B cell (primary cell): ENCODE measurements around the gene FAM76A. TPM values are rescaled to one million over a fixed set of nuclear protein-coding genes. Genes with fewer than 3 reads are reported as not detected.

Experiments
- ATAC-seq: fragments of 200-7000 bp; cut with Tn5 transposase; one replicate; pipeline ENCODE4 v1.10.0; 2021; ENCODE audit warnings: low read depth, mild to moderate bottlenecking, moderate number of reproducible peaks, moderate library complexity
- CTCF ChIA-PET: fragments of 350-600 bp; sonication (Branson Sonifier 250); formaldehyde crosslinking; loops from one replicate; lab custom pipeline; 2021; ENCODE audit warnings: antibody characterized with exemption, inconsistent platforms; lab: Charles Lee
- POLR2A ChIA-PET: fragments of 350-600 bp; sonication (Branson Sonifier 250); formaldehyde crosslinking; loops from one replicate; lab custom pipeline; 2021; ENCODE audit warnings: antibody characterized with exemption; lab: Charles Lee
- DNase-seq: peaks from one replicate; pipeline ENCODE4 v3.0.0; 2013
- H2AFZ ChIP-seq: 2 replicates; pipeline ENCODE4 v1.6.1; 2012; ENCODE audit warnings: mild to moderate bottlenecking, low read depth, low read length; ENCODE audit not compliant: insufficient read depth, poor library complexity, severe bottlenecking
- H3K27ac ChIP-seq, 2 donors: 1 replicate in 1 of 2; 2 replicates in 1 of 2; pipeline ENCODE4 v1.5.1; 2012 to 2013; ENCODE audit warnings: low read length in 2 of 2, mild to moderate bottlenecking in 2 of 2, moderate library complexity in 1 of 2
- H3K27me3 ChIP-seq, 4 experiments: fragments of 200-600 bp in 1 of 4; sonication (generic) in 1 of 4; replicated peaks in 1 of 4; 1 replicate in 2 of 4; 2 replicates in 2 of 4; pipeline versions ENCODE4 v1.6.1 to v1.7.0; 2013 to 2016; ENCODE audit warnings: low read length in 3 of 4, mild to moderate bottlenecking in 2 of 4, mixed read lengths in 1 of 4, moderate library complexity in 1 of 4; ENCODE audit not compliant: insufficient read depth in 4 of 4, control insufficient read depth in 3 of 4; ENCODE audit errors: control extremely low read depth in 1 of 4
- H3K36me3 ChIP-seq, 2 experiments: replicated peaks in 1 of 2; 1 replicate in 1 of 2; 2 replicates in 1 of 2; pipeline versions ENCODE4 v1.6.1 to v1.7.1; 2013; ENCODE audit warnings: low read length in 1 of 2; ENCODE audit not compliant: insufficient read depth in 2 of 2, control insufficient read depth in 1 of 2; ENCODE audit errors: control extremely low read depth in 1 of 2, extremely low read depth in 1 of 2
- H3K4me1 ChIP-seq, 2 donors: fragments of 200-600 bp in 1 of 2; sonication (generic) in 1 of 2; 1 replicate in 1 of 2; 2 replicates in 1 of 2; pipeline versions ENCODE4 v1.5.1 to v1.6.1; 2013 to 2017; ENCODE audit warnings: low read length in 2 of 2; ENCODE audit not compliant: control insufficient read depth in 2 of 2, insufficient read depth in 2 of 2
- H3K4me2 ChIP-seq: replicated peaks from 2 replicates; pipeline ENCODE3; 2012; ENCODE audit warnings: mild to moderate bottlenecking, low read depth, low read length; ENCODE audit not compliant: poor library complexity, severe bottlenecking
- H3K4me3 ChIP-seq, 5 experiments: fragments of 200-600 bp in 1 of 5; sonication (generic) in 1 of 5; 1 replicate in 3 of 5; 2 replicates in 2 of 5; pipeline versions ENCODE4 v1.5.1 to v1.7.0; 2011 to 2016; ENCODE audit warnings: low read length in 4 of 5, mild to moderate bottlenecking in 4 of 5, low read depth in 2 of 5, control low read depth in 1 of 5, moderate library complexity in 1 of 5; ENCODE audit not compliant: insufficient read depth in 1 of 5; ENCODE audit errors: control extremely low read depth in 1 of 5, extremely low read depth in 1 of 5
- H3K79me2 ChIP-seq: fragments of 200-600 bp; sonication (generic); one replicate; pipeline ENCODE4 v1.6.0; 2016; ENCODE audit warnings: low read length; ENCODE audit not compliant: control insufficient read depth, insufficient read depth
- H3K9ac ChIP-seq: fragments of 200-600 bp; sonication (generic); 2 replicates; pipeline ENCODE4 v1.6.1; 2017; ENCODE audit warnings: mild to moderate bottlenecking, low read length, moderate library complexity
- H3K9me3 ChIP-seq, 3 donors: one replicate each; pipeline versions ENCODE4 v1.6.1 to v1.7.1; 2013; ENCODE audit warnings: low read length in 2 of 3; ENCODE audit not compliant: control insufficient read depth in 2 of 3, insufficient read depth in 1 of 3; ENCODE audit errors: control extremely low read depth in 1 of 3
- H4K20me1 ChIP-seq: 2 replicates; pipeline ENCODE4 v1.6.0; 2012; ENCODE audit warnings: mild to moderate bottlenecking, low read length; ENCODE audit not compliant: insufficient read depth, control insufficient read depth, poor library complexity, severe bottlenecking
- H3K27ac Mint-ChIP-seq: one replicate; pipeline ENCODE4 v1.8.0; 2021; ENCODE audit warnings: mixed read lengths
- H3K27me3 Mint-ChIP-seq: one replicate; pipeline ENCODE4 v1.8.0; 2021; ENCODE audit warnings: mixed read lengths
- H3K4me1 Mint-ChIP-seq: one replicate; pipeline ENCODE4 v1.8.0; 2021; ENCODE audit warnings: mixed read lengths
- H3K4me3 Mint-ChIP-seq: one replicate; pipeline ENCODE4 v1.8.0; 2021; ENCODE audit warnings: mixed read lengths
- H3K9me3 Mint-ChIP-seq: one replicate; pipeline ENCODE4 v1.8.0; 2022; ENCODE audit warnings: mixed read lengths; ENCODE audit not compliant: insufficient read depth
- CTCF ChIP-seq: fragments of 200-600 bp; IDR thresholded peaks from one replicate; pipeline ENCODE4 v1.8.0; 2022; ENCODE audit warnings: antibody characterized with exemption, mild to moderate bottlenecking
- EZH2 ChIP-seq: IDR thresholded peaks from 2 replicates; pipeline ENCODE4 v1.6.1; 2012; ENCODE audit warnings: borderline replicate concordance, low read depth, mild to moderate bottlenecking, moderate library complexity, low read length; ENCODE audit not compliant: insufficient read depth, poor library complexity, severe bottlenecking
- WGBS: methylation state at CpG from one replicate; pipeline ENCODE4 v1.1.5; 2013; ENCODE audit warnings: missing lambda C conversion rate; ENCODE audit not compliant: insufficient coverage; 5-methylcytosine and 5-hydroxymethylcytosine counted together
- intact Hi-C: fragments of 100-400 bp; cut with micrococcal nuclease; formaldehyde crosslinking; loops from one replicate; pipeline ENCODE4 v1.10.0; 2022
- polyA plus RNA-seq: library from polyadenylated mRNA; depleted of rRNA; stranded (reverse); fragments of >200 nt; gene quantifications from 2 replicates; pipeline ENCODE4 v1.2.3, GENCODE V29; 2012
- total RNA-seq, 2 donors: library from RNA; stranded (reverse); fragments of 120-200 nt in 1 of 2; gene quantifications; 1 replicate in 1 of 2; 2 replicates in 1 of 2; pipeline versions ENCODE4 v1.2.3 to v1.2.4, GENCODE V29; 2013 to 2022

FAM76A gene
- total and polyA plus RNA-seq, 2 donors (not counting 1 experiment from before 2014, with no cell fraction given), result 11.7 to 25.0 TPM

GRCh38 chr1:27741121-27741520, 15.4 kb downstream of the FAM76A start:
- no peak overlapping the region for H3K4me3 ChIP-seq
- peaks cover 1 to 36% of the 10 kb centered on the region in 2 experiments for H3K36me3 ChIP-seq
- WGBS, result 100% methylated on average over 3 of the region's 6 CpGs

GRCh38 chr1:27744556-27744955, 18.8 kb downstream of the FAM76A start:
- Histone ChIP-seq H3K9me3 (no peaks in the 10 kb centered on the region), H3K4me2 (no peak overlapping the region), H3K4me3 (no peak overlapping the region), H3K27me3 (no peaks in the 10 kb centered on the region), H3K27ac (no peak overlapping the region), H3K36me3 (peaks cover 2 to 44% of the 10 kb centered on the region in 2 experiments), H4K20me1 (no peaks in the 10 kb centered on the region), H2AFZ (no peak overlapping the region), H3K79me2 (no peaks in the 10 kb centered on the region), H3K4me1 (no peaks in the 10 kb centered on the region), H3K9ac (no peak overlapping the region)
- intact Hi-C loops, result no loop called here
- Mint-ChIP-seq H3K27me3 (no peaks in the 10 kb centered on the region), H3K4me1 (no peaks in the 10 kb centered on the region), H3K9me3 (no peaks in the 10 kb centered on the region), H3K4me3 (no peak overlapping the region), H3K27ac (no peak overlapping the region)
- ChIA-PET CTCF (no interaction called here), POLR2A (interaction anchor here (1.0 kb wide), 1 partner anchor 19 kb away, joined by 3 read pairs; the partner anchor contains the start of gene FAM76A)
- WGBS, result no CpG with 5 or more reads among the region's 5 CpGs
- TF ChIP-seq EZH2 (no peak), CTCF (no peak)
- DNase-seq (no peak), ATAC-seq (no peak)

More at GRCh38 chr1:27741121-27741520, 15.4 kb downstream of the FAM76A start:
- TF ChIP-seq EZH2, result no peak
- no peak overlapping the region for H3K27ac ChIP-seq
- no peak overlapping the region for H3K9ac ChIP-seq
- Mint-ChIP-seq H3K27me3 (no peaks in the 10 kb centered on the region), H3K9me3 (no peaks in the 10 kb centered on the region), H3K4me1 (no peaks in the 10 kb centered on the region), H3K4me3 (no peak overlapping the region), H3K27ac (no peak overlapping the region)
- H3K27me3 ChIP-seq, result no peaks in the 10 kb centered on the region
- H3K79me2 ChIP-seq, result no peaks in the 10 kb centered on the region
- no peaks in the 10 kb centered on the region for H3K4me1 ChIP-seq
- DNase-seq (no peak), ATAC-seq (no peak)
- CTCF ChIA-PET, result no interaction called here
- H3K9me3 ChIP-seq, result no peaks in the 10 kb centered on the region
- H4K20me1 ChIP-seq, result no peaks in the 10 kb centered on the region
- no peak overlapping the region for H2AFZ ChIP-seq
- intact Hi-C loops, result no loop called here
- H3K4me2 ChIP-seq, result no peak overlapping the region
- POLR2A ChIA-PET, result no interaction called here
